ENCODE data around the gene NTM.

Gene NTM

DNA sequence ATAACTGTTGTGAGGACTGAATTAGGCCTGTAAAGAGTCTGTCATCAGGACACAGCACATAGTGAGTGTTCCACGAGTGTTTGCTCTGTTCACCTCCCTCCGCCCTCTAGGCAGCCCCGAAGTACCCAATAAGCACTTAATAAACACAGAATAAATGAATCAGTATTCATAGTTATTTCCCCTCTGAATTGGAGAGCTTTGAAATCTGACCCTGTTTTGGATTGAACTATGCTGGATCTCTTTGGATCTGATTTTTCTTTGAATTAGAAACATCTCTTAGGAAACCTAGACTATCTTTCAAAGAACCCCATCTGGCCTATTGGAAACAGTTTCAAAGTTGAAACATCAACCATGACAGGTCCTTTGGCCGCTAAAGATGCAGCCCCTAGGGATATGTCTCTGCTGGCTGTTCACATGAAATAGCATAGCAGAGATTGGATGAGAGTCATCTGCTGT is 615.5 kb downstream of the NTM start:
- no peak for DNase-seq

DNA sequence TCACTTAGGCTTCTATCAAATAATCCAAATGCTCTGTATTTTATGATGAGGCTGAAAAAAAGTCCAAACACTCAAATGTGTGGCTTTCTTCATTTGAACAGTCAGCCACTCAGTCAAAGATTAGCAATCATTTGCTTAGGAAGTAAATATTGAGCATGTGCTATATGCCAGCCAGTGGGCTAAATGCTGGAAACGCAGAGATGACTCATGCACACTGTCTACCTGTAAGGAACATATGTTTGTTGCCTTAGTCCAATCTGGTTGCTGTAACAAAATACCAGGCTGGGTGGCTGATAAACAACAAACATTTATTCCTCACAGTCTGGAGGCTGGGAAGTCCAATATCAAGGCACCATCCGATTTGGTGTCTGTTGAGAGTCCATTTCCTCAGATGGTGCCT is 617.3 kb downstream of the NTM start:
- no peak for DNase-seq

DNA sequence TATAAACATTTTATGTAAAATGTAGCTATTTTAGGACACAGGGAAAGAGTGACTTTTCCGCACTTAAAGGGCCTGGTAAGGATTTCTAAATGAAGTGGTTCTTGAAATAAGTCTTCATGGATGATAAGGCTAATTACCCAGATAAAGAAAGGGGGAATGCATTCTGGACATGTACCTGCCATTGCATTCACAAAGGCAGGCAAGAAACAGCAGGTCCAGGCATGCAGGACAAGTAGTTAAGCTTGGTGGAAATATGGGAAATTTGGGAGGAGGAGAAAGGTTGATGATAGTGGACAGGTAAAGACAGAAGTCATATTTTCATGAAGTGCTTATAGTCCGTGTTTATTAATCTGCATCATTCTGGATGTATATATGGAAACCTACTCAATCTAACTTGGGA is 621.2 kb downstream of the NTM start:
- no peak for DNase-seq

GRCh38 chr11:131993246-131993645 is 622.8 kb downstream of the NTM start:
- DNase-seq, result no peak

GRCh38 chr11:131998020-131998419 is 627.6 kb downstream of the NTM start:
- no peak for DNase-seq

DNA sequence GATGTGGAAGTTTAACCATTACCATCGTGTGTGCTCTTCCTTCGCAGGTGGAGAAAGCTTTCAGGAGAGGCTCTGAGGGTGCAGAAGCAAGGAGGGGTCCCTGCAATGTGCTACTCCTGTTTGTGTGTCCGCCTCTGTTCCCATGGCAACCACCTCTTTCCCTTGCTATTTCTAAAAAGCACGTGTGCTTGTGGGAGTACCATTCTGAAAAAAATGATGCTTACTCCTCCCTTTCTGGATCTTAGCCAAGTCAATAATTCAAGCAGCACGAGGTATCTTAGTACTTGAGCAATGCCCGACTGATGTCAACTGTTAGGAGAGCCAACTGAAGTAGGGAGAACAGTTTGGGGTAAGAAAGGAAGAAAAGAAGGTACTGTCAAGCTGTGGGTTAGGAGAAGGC is 628.7 kb downstream of the NTM start:
- DNase-seq, result no peak

- DNase-seq, result no peak
Measured at GRCh38 chr11:131999955-132000354, 629.5 kb downstream of the NTM start.

- DNase-seq, result no peak
Measured at GRCh38 chr11:132005887-132006286, 635.5 kb downstream of the NTM start.

DNA sequence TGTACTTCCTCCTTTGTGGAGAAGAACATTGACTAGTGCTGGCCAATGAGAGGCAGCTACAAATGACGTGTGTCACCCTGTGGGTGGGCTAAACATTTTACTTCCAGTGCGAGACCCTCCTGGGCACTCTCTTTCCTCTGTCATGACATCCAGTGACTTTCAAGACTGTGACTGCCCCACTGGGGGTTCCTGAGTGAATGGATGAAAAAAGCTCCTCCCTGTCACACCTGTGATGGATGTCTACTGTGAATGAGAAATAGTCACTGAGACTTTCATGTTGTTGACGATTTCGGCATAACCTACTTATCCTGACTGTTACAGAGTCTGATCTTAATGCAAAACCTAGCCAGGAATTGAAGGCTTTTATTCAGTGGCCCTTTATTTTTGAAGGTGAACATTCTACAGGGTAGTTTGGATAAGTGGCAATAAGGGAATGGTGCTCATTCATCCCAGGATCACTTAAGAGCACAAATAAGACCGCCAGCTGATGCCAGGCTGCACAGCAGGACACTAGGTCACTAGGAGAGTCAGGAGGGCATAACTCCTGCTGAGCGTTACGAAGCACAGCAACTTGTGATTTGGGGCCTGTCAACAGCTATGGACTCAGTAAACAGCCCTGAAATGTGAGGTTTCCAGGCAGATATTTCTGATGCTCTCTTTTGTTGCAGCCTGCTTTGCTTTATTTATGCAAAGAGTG is 636.6 kb downstream of the NTM start:
- DNase-seq, result no peak

GRCh38 chr11:132008226-132008625 is 637.8 kb downstream of the NTM start:
- no peak for DNase-seq

GRCh38 chr11:132008872-132009271 is 638.5 kb downstream of the NTM start:
- no peak for DNase-seq

DNA sequence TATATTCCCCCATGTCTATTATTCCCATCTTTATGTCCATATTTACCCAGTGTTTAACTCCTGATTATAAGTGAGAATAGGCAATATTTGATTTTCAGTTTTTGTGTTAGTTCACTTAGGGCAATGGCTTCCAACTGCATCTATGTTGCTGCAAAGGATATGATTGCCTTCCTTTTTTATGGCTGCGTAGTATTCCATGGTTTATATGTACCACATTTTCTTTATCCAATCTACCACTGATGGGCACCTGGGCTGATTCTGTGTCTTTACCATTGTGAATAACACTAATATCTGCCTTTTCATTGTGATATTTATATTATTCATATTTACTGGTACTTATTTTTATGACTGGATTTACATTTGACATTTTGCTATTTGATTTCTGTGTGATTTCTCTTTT is 649.6 kb downstream of the NTM start:
- no peak for DNase-seq

DNA sequence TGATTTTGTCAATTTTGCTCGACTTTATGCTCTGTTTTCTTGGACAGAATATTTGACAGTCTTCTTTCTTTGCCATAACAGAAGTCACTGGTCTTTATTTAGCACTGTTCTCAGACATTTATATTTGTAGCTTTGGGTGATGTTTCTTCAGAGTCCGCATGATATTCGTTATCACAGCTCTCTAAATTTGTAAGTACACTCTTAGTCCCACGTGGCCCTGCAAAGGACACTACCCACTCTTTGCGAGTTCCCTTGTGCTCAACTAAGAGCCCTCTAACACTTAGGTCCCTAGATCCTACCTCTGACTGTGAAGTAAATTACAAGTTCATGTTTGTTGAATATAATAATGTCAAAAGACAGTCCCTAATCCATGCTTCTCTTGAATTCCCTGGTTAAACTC is 651.9 kb downstream of the NTM start:
- DNase-seq, result no peak

- DNase-seq, result no peak
Measured at GRCh38 chr11:132022733-132023478, 652.5 kb downstream of the NTM start.

- no peak for DNase-seq
Measured at GRCh38 chr11:132024587-132025295, 654.3 kb downstream of the NTM start.

DNA sequence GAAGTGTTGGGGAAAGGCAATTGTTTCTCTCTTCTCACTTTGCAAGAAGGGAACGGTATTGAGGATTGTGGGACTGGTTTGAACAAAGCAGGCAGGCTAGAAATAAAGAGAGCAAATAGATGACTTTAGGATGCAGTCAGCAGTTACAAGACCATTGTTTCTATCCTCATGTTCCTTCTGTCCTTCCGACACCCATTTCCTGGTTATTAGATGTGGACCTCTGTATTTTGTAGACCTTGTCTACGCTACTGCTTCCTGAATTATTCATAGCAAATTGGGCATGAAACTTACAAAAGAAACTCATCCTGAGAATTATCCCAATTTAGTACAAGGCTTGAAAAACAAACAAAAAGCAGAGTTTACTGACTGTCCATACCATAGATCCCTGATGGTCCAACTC is 656.3 kb downstream of the NTM start:
- no peak for DNase-seq

DNA sequence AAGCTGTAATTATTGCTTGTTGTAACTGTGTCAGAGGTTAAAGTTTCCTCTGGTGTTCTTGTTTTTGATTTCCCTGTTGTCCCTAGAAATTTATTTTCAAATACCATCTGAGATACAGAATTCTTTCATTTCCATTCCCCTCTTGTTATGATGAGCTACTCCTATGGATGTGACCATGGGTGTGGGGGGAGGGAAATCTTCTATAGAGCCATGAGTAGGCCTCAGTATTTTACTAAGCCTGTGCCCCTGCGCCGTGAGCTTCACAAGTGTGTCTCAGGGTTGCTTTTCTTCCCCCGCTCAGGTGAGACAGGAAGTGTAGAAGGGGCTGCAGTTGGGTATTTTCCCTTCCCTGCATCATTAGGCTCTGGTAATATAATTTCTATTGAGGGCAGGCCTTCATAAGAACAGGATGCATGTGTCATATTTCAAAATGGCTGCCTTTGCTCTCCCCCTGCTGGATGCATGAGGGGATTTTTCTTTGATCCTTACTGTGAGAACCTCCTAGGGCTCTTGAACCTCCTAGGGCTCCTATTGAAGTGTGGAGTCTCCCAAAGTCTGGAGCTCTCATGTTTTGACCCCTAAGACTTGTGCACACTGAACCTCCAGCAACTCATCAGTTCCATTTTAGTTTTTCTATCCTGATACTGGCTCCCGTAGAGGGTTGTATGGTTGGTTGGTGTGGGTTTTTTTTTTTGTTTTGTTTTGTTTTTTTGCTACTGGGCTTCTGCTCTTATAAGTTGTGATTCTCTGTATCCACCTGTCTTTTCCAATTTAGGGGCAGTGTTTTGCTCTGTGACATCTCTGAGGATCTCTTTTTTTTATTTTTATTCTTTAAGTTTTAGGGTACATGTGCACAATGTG is 658.2 kb downstream of the NTM start:
- no peak for DNase-seq

- no peak for DNase-seq
Measured at GRCh38 chr11:132030896-132031295, 660.5 kb downstream of the NTM start.

- no peak for DNase-seq
Measured at GRCh38 chr11:132032555-132032954, 662.1 kb downstream of the NTM start.

- DNase-seq, result no peak
Measured at GRCh38 chr11:132033051-132033450, 662.6 kb downstream of the NTM start.

GRCh38 chr11:132035228-132035627 is 664.8 kb downstream of the NTM start:
- no peak for DNase-seq

DNA sequence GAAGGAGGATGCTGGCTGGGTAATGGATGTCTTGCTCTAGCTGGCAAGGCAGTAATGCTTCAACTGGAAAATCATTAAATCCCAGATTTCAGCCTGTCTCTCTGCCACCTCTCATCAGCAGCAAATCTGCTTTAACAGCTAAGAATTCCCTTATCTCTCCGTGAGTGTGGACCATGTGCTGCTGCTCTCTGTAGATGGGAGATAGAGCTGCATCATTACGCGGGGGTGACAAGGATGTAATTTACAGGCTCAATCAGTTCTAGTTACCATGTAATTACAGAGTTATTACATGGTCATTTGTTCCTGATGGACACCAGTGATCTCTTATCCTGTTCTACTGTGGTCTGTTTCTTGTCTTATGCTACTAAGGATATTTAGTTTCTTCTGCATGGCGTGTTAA is 665.4 kb downstream of the NTM start:
- no peak for DNase-seq

DNA sequence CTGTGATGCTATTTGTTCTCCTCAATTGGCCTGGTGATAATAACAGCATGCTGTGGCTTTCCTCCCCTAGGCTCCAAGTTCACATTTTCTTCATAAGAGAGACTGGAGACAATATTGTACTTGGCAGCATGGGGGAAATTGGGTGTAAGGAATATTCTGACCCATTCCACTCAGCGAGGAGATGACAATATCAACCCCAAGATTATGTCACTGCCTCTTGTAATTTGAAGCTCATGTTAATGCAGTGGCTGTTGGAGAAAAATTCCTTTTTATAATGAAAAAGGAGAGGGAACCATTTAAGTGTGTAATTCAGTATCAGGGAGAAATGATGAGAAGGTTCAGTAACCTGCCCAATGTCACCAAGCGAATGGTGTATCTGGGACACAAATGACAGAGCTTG is 665.8 kb downstream of the NTM start:
- no peak for DNase-seq

All from activated T-cell treated with anti-CD3 and anti-CD28 coated beads, Interleukin-2, amount 50 U/mL, for 1 hour (primary cell).